GM12872 (cell line): ENCODE measurements around the gene PRKCA.

Experiments used
- TF ChIP-seq, protein P1 (sequence below): IDR thresholded peaks from 3 replicates; pipeline ENCODE4 v1.5.1; 2011; ENCODE audit warnings: low read depth, mild to moderate bottlenecking, low read length, moderate library complexity; ENCODE audit not compliant: insufficient read depth

The PRKCA gene

DNA sequence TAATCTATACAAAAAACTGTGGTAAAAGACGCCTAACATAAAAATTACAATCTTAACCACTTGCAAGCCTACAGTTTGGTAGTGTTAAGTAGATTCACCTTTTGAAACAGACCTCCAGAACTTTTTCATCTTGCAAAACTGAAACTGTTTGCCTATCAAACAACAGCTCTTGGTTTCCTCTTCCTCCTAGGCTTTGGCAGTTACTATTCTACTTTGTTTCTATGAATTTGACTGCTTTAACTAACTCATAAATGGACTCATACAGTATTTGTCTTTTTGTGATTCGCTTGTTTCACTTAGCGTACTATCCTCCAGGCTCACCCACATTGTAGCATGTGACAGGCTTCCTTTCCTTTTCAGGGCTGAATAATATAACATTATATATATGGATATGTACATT is 97.0 kb downstream of the PRKCA start:
- TF ChIP-seq, protein P1, sequence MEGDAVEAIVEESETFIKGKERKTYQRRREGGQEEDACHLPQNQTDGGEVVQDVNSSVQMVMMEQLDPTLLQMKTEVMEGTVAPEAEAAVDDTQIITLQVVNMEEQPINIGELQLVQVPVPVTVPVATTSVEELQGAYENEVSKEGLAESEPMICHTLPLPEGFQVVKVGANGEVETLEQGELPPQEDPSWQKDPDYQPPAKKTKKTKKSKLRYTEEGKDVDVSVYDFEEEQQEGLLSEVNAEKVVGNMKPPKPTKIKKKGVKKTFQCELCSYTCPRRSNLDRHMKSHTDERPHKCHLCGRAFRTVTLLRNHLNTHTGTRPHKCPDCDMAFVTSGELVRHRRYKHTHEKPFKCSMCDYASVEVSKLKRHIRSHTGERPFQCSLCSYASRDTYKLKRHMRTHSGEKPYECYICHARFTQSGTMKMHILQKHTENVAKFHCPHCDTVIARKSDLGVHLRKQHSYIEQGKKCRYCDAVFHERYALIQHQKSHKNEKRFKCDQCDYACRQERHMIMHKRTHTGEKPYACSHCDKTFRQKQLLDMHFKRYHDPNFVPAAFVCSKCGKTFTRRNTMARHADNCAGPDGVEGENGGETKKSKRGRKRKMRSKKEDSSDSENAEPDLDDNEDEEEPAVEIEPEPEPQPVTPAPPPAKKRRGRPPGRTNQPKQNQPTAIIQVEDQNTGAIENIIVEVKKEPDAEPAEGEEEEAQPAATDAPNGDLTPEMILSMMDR, result no peak

DNA sequence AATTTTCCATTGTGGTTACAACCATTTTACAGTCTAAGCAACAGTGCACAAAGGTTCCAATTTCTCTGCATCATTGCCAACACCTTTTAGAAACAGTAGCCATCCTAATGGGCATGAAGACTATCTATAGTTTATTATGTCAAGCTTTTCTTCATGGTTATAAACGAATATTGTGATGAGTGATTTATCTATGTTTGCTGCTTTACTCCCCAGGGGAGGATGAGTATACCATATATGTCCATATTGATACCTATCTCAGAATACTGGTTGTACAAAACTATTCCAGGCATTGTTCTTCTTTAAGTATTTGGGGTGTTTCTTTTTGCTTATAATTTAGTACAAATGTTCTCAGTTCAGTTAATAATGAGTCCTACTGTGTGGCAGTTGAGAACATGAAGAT is 98.3 kb downstream of the PRKCA start:
- TF ChIP-seq, protein P1, result no peak

DNA sequence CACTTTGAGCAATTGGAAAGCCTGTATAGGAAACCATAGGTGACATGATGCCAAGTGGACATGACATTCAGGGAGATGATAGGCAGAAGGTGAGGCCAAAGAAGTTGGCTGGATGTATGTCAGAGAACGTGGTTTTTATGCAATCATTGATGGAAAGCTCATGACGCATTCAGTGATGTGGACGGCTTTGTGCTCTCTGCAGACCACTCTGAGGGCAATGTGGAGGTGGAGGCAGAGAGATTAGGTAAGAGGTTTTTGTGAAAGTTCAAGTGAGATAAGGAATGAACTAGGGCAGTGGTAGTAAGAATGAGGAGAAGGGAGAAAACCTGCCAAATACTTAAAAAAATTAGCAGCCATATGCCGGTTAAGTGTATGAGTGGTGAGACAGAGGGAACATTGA is 99.0 kb downstream of the PRKCA start:
- TF ChIP-seq, protein P1, result no peak

DNA sequence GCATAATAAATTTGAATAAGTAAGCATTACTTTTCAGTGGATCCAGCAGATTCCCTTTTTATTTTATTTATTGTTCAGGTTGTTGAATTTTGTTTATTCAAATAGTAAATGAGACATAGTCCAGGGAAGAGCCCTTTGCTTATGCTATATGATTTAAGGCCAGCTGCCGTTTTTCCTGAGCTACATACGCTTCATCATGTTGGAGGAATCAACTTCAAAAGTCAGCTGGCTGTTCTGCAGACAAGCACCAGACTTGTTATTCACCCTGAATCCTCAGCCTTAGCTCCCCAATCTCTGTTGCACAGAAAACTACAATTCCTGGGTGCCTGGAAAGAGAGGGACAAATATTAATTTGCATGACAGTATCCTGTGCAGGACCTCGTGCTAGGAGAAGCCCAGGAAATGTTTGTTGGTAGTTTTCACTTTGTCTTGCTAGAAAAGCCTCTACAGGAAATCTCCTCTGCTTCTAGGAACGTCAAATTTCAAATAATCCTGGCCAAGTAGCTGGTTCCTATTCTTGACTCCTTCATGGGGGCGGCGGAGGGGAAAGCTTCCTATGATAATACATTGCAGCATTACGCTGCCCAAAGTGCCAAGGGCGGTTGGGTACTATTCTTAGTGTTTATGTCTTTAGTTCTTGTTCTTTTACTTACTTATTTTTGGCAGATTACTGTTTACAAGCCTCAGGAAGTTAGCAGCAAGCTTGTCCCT is 101.6 kb downstream of the PRKCA start:
- TF ChIP-seq, protein P1, result no peak

DNA sequence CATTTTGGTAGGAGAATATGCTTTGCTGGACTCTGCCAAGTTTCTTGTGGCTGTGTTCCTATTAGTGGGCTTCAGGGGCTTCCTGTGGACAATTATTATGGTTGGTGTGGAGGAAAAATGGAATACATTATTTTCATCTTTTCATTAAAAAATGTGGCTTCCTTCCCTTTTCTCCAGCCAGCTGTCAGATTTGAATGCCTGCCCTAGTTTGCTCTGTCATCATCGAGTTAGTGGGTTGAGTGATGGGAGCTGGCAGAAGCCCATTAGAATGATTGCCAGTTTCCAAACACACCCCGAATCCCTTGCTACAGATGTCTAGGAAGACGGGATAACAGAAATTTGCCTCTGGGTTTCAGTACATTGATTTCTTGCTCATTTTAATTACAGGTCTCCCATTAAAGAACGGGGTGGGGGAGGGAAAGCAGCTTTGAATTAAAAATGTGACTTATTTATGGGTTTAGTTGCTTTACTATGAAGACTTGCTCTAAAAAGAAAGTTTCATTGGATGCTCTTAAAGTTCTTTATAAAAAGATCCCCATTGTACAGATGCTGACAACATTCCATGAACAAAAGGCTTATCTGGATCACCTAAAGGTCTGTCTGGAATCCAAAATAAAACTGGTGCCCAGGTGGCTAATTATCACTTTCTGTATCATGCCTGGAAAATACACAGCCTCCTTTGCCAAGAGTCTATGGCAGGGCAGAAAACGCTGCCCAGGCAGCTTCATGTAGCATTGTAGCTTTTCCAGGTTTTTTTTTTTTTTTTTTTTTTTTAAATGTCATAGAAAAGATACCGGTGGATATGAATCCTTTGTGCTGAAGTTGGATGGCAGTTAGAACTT is 103.6 kb downstream of the PRKCA start:
- TF ChIP-seq, protein P1, result no peak

DNA sequence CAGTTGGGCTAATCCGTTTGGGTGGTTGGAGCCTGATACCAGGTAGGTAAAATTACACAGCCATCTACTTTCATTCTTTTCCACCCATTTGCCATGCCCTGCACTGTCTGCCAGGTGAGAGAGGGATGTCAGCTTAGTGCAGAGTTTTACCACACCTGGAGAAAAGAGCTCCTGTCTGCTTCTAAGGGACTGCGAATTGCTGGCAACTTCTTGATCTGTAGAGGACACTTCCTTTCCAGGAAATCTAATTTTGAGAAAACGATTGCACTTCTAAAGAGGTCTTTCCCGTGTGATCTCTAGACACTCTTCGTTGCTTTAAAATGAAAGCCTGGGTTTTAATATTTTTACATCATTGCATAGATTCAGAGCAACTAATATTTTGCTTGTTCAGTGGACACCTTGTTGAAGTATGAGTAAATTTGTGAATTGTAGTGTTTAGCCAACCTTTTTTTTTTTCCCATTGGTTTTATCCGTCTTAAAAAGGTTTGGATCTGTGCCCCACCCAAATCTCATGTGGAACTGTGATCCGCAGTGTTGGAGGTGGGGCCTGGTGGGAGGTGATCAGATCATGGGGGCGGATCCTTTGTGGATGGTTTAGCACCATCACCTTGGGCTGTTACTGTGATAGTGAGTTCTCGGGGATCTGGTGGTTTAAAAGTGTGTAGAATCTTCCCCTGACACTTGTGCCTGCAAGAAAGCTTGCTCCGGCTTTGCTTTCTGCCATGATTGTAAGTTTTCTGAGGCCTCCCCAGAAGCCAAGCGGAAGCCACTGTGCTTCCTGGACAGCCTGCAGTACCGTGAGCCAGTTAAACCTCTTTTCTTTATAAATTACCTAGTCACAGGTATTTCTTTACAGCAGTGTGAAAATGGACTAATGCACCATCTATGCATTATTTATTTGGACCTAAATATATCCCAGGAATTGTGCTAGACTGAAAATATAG is 104.6 kb downstream of the PRKCA start:
- TF ChIP-seq, protein P1, result no peak

DNA sequence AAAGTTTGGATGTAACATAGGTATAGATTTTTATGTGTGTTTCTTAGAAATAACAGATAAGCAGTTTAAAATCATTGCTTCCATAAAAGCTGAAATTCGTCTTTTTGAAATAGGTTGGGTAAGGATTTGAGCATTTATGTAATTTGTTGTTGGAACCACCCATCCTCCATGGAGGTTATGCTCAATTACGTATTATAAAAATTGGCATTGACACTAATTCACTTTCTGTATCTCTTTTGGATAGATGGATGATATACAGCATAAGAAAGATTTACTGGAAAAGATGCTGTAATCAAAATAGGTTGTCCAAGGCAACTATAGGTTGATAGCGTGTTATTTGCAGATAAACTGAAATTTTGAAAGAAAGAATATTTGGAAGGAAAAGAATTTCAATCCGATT is 105.5 kb downstream of the PRKCA start:
- TF ChIP-seq, protein P1, result no peak
